Panc1 (cell line): ENCODE results near the gene ZNF792. TPM values are rescaled to one million over a fixed set of nuclear protein-coding genes. Genes with fewer than 3 reads are reported as not detected.

ENCODE experiments used
- ATAC-seq: fragments of 200-7000 bp; cut with Tn5 transposase; 2 replicates; pipeline ENCODE4 v1.9.1; 2020; ENCODE audit warnings: mild to moderate bottlenecking, moderate library complexity
- BruUV-seq: library from RNA; stranded (reverse); fragments of 400-500 nt; replicated peaks from 2 replicates; lab custom pipeline; 2021; lab: Mats Ljungman, UMichigan
- CTCF ChIA-PET: fragments of 300-600 bp; sonication (Branson Sonifier 250); formaldehyde crosslinking; loops from one replicate; lab custom pipeline; 2022; ENCODE audit warnings: antibody characterized with exemption; lab: Charles Lee
- POLR2A ChIA-PET: fragments of 300-600 bp; sonication (Branson Sonifier 250); formaldehyde crosslinking; loops from one replicate; lab custom pipeline; 2022; ENCODE audit warnings: antibody characterized with exemption; lab: Charles Lee
- DNase-seq: peaks from one replicate; pipeline ENCODE4 v3.0.0-alpha.2; 2010; ENCODE audit warnings: low read depth, low spot score
- H3K27ac ChIP-seq: 2 replicates; pipeline ENCODE4 v1.5.1; 2011; ENCODE audit warnings: mild to moderate bottlenecking, low read length, inconsistent platforms
- H3K27me3 ChIP-seq: fragments of 200-500 bp; sonication (Bioruptor generic); 2 replicates; pipeline ENCODE4 v1.6.0; 2014; ENCODE audit warnings: low read length, inconsistent platforms; ENCODE audit not compliant: control insufficient read depth, insufficient read depth
- H3K36me3 ChIP-seq: fragments of 200-500 bp; sonication (Bioruptor generic); 2 replicates; pipeline ENCODE4 v1.5.1; 2014; ENCODE audit warnings: inconsistent platforms, mild to moderate bottlenecking, low read length, moderate library complexity; ENCODE audit not compliant: control insufficient read depth, insufficient read depth
- H3K4me1 ChIP-seq: 2 replicates; pipeline ENCODE4 v1.5.1; 2011; ENCODE audit warnings: inconsistent platforms, mild to moderate bottlenecking, low read length, moderate library complexity; ENCODE audit not compliant: control insufficient read depth, insufficient read depth
- H3K4me3 ChIP-seq, 2 experiments: 2 replicates each; pipeline ENCODE4 v1.5.1; 2011 to 2012; ENCODE audit warnings: low read depth in 2 of 2, low read length in 2 of 2, mild to moderate bottlenecking in 2 of 2, inconsistent platforms in 1 of 2, moderate library complexity in 1 of 2
- H3K9me3 ChIP-seq: fragments of 200-500 bp; sonication (Bioruptor generic); 2 replicates; pipeline ENCODE4 v1.5.1; 2014; ENCODE audit warnings: low read depth, mild to moderate bottlenecking, inconsistent platforms, low read length, moderate library complexity; ENCODE audit not compliant: control insufficient read depth, insufficient read depth
- CTCF ChIP-seq: fragments of 450-650 bp; IDR thresholded peaks from 2 replicates; pipeline ENCODE4 v1.5.1; 2017; ENCODE audit warnings: mild to moderate bottlenecking
- POLR2AphosphoS5 ChIP-seq: IDR thresholded peaks from 2 replicates; pipeline ENCODE4 v1.6.1; 2012; ENCODE audit warnings: mild to moderate bottlenecking, low read depth, low read length, moderate library complexity
- REST ChIP-seq, 2 experiments: IDR thresholded peaks; 2 replicates each; pipeline ENCODE4 v1.6.1; 2011 to 2012; ENCODE audit warnings: low read depth in 2 of 2, control low read depth in 1 of 2, low read length in 1 of 2, mild to moderate bottlenecking in 1 of 2, moderate library complexity in 1 of 2; ENCODE audit not compliant: insufficient read depth in 1 of 2
- SIN3A ChIP-seq: IDR thresholded peaks from 2 replicates; pipeline ENCODE4 v1.6.1; 2012; ENCODE audit warnings: low read depth, mild to moderate bottlenecking, low read length, moderate library complexity, borderline replicate concordance; ENCODE audit not compliant: insufficient read depth
- TCF7L2 ChIP-seq: IDR thresholded peaks from 2 replicates; pipeline ENCODE4 v1.6.1; 2011; ENCODE audit warnings: mild to moderate bottlenecking, low read depth, low read length, inconsistent platforms
- in situ Hi-C: cut with HindIII; loops from 2 replicates; pipeline ENCODE4 v1.10.0; 2016; ENCODE audit warnings: low sequenced_read_pairs, low pct_unique_long_range_greater_than_20kb
- intact Hi-C: fragments of 100-400 bp; cut with micrococcal nuclease; formaldehyde crosslinking; loops from one replicate; pipeline ENCODE4 v1.10.0; 2022; ENCODE audit not compliant: unreplicated experiment
- total RNA-seq: library from RNA; stranded (reverse); gene quantifications from one replicate; pipeline ENCODE4 v1.2.1, GENCODE V29; 2021; ENCODE audit not compliant: unreplicated experiment

Gene ZNF792
- total RNA-seq, 1 experiment from 2014 or later = 1.8 TPM

- Histone ChIP-seq H3K9me3 (no peaks in the 10 kb centered on the region), H3K27ac (no peak overlapping the region), H3K27me3 (no peaks in the 10 kb centered on the region), H3K4me3 (no peak overlapping the region), H3K36me3 (no peaks in the 10 kb centered on the region), H3K4me1 (no peaks in the 10 kb centered on the region)
- in situ Hi-C loops = no loop called here
- POLR2A ChIA-PET = interaction anchor here (0.6 kb wide), 1 partner anchor 394 kb away, joined by 4 read pairs; no protein-coding TSS in a partner anchor
- CTCF ChIA-PET = no interaction called here
- TF ChIP-seq POLR2AphosphoS5 = no peak
- TF ChIP-seq SIN3A = no peak
- TF ChIP-seq REST (IDR thresholded peaks at IDR 0.05; ENCODE audit: insufficient read depth in 1 of 2, low read depth in 2 of 2, low read length in 1 of 2) = no peak
- TF ChIP-seq TCF7L2 = no peak
- no peak for TF ChIP-seq CTCF
- BruUV-seq = no TSS peak
- intact Hi-C loops = no loop called here
- ATAC-seq (no peak), DNase-seq (no peak)
Measured at GRCh38 chr19:34984287-34984686, 20.3 kb upstream of the ZNF792 start.

- in situ Hi-C loops = no loop called here
Measured at GRCh38 chr19:34983786-34984185, 19.8 kb upstream of the ZNF792 start.

More at GRCh38 chr19:34983786-34984185, 19.8 kb upstream of the ZNF792 start:
- BruUV-seq = no TSS peak
- Histone ChIP-seq H3K4me1 (no peaks in the 10 kb centered on the region), H3K9me3 (no peaks in the 10 kb centered on the region), H3K4me3 (no peak overlapping the region), H3K36me3 (no peaks in the 10 kb centered on the region), H3K27me3 (no peaks in the 10 kb centered on the region), H3K27ac (no peak overlapping the region)
- ATAC-seq = no peak
- intact Hi-C loops = no loop called here
- TF ChIP-seq POLR2AphosphoS5 = no peak
- TF ChIP-seq TCF7L2 = no peak
- TF ChIP-seq REST (IDR thresholded peaks at IDR 0.05; ENCODE audit: insufficient read depth in 1 of 2, low read depth in 2 of 2, low read length in 1 of 2) = no peak
- no peak for DNase-seq
- ChIA-PET CTCF (no interaction called here), POLR2A (interaction anchor here (0.6 kb wide), 1 partner anchor 394 kb away, joined by 4 read pairs; no protein-coding TSS in a partner anchor)
